Spleen (tissue), 11 donors: ENCODE results near the gene DNMBP. TPM values are rescaled to one million over a fixed set of nuclear protein-coding genes. Genes with fewer than 3 reads are reported as not detected.
"Not testable (repeated sequence)": the region's sequence is repeated elsewhere in the genome, so short reads cannot be mapped to it uniquely, and the experiment has no call there.

Experiments
- DNase-seq: peaks from one replicate; pipeline ENCODE4 v3.0.0-alpha.2; 2020
- H3K27ac ChIP-seq, 8 donors: fragments of 200-600 bp; sonication (generic) in 7 of 8; 1 replicate in 4 of 8; 2 replicates in 4 of 8; pipeline versions ENCODE4 v1.5.0 to v1.8.0; 2016 to 2021; ENCODE audit warnings: inconsistent platforms in 4 of 8, mild to moderate bottlenecking in 4 of 8, moderate library complexity in 1 of 8
- H3K27me3 ChIP-seq, 7 donors: fragments of 200-600 bp; sonication (generic) in 6 of 7; replicated peaks in 1 of 7; 1 replicate in 4 of 7; 2 replicates in 3 of 7; pipeline versions ENCODE4 v1.5.0 to v1.8.0; 2016 to 2021; ENCODE audit warnings: inconsistent platforms in 3 of 7, mild to moderate bottlenecking in 1 of 7
- H3K36me3 ChIP-seq, 6 donors: fragments of 200-600 bp; sonication (generic) in 5 of 6; 1 replicate in 4 of 6; 2 replicates in 2 of 6; pipeline versions ENCODE4 v1.5.0 to v1.8.0; 2016 to 2021; ENCODE audit warnings: inconsistent platforms in 2 of 6
- H3K4me1 ChIP-seq, 6 donors: fragments of 200-600 bp; sonication (generic) in 5 of 6; 1 replicate in 3 of 6; 2 replicates in 3 of 6; pipeline versions ENCODE4 v1.5.0 to v1.8.0; 2016 to 2021; ENCODE audit warnings: inconsistent platforms in 3 of 6
- H3K4me3 ChIP-seq, 8 donors: fragments of 200-600 bp; sonication (generic) in 7 of 8; 1 replicate in 4 of 8; 2 replicates in 4 of 8; pipeline versions ENCODE4 v1.5.0 to v1.8.0; 2016 to 2021; ENCODE audit warnings: inconsistent platforms in 4 of 8, mild to moderate bottlenecking in 4 of 8, moderate library complexity in 2 of 8
- H3K9me3 ChIP-seq, 8 donors: fragments of 200-600 bp; sonication (generic) in 7 of 8; 1 replicate in 4 of 8; 2 replicates in 4 of 8; pipeline versions ENCODE4 v1.5.0 to v1.8.0; 2016 to 2021; ENCODE audit warnings: inconsistent platforms in 4 of 8
- POLR2A ChIP-seq, 3 donors: fragments of 450-650 bp; IDR thresholded peaks; one replicate each; pipeline ENCODE4 v1.5.1; 2017; ENCODE audit warnings: antibody characterized with exemption in 3 of 3, mild to moderate bottlenecking in 1 of 3
- POLR2AphosphoS5 ChIP-seq, 3 donors: sonication (generic); formaldehyde crosslinking; IDR thresholded peaks; one replicate each; pipeline ENCODE4 v1.5.1; 2017; ENCODE audit warnings: antibody characterized with exemption in 3 of 3
- WGBS, 5 donors: extraction: QIAGEN DNeasy Blood & Tissue Kit in 3 of 5; methylation state at CpG; one replicate each; pipeline versions ENCODE4 v1.1.5 to v1.1.7; 2013 to 2018; 5-methylcytosine and 5-hydroxymethylcytosine counted together
- intact Hi-C: fragments of 100-400 bp; cut with DNase I; formaldehyde crosslinking; loops from one replicate; pipeline ENCODE4 v1.15.0; 2023; ENCODE audit warnings: low total_unique reads
- polyA plus RNA-seq, 3 donors: library from polyadenylated mRNA; stranded (reverse); fragments of 200-250 nt; gene quantifications; one replicate each; pipeline ENCODE4 v1.2.1, GENCODE V29; 2013
- total RNA-seq, 7 donors: library from RNA; depleted of rRNA in 3 of 7; stranded (reverse); fragments of >200 nt in 3 of 7; fragmentation: NEBNext Ultra II Directional in 4 of 7; extraction: Animal tissue kit (Norgen Biotek cat#: 25700) in 4 of 7; gene quantifications; one replicate each; pipeline versions ENCODE4 v1.1.0 to v1.2.1, GENCODE V29; 2016 to 2021
- TF ChIP-seq, protein P1 (sequence below), 11 experiments: fragments of 200-600 bp in 7 of 11; fragments of 450-650 bp in 4 of 11; sonication (generic) in 4 of 11; IDR thresholded peaks in 8 of 11; conservative IDR thresholded peaks in 3 of 11; 1 replicate in 7 of 11; 2 replicates in 4 of 11; pipeline versions ENCODE4 v1.4.0 to v1.8.0; 2016 to 2021; ENCODE audit warnings: antibody characterized with exemption in 11 of 11, inconsistent platforms in 4 of 11, mild to moderate bottlenecking in 1 of 11
- donor health status: healthy with polysubstance abuse.
- donor health status: DM: no; HTN: no; CAD: no; lungs with moderate emphysema.
- donor health status: DM: no; HTN: no; CAD: no.
- donor health status: Bipolar disorder and iron deficiency.
- donor health status: healthy.
- donor health status: DM: no; HTN: no; CAD: no.
- donor health status: DM: yes; HTN: yes; CAD: no.

DNMBP gene
- total and polyA plus RNA-seq, 10 donors, result 4.6 to 19.5 (median 15.9) TPM

- peaks cover 0 to 72% (median 33%) of the 10 kb centered on the region in 6 donors for H3K36me3 ChIP-seq
- no peaks in the 10 kb centered on the region for H3K27me3 ChIP-seq
- no peak overlapping the region for H3K27ac ChIP-seq
- no peak for TF ChIP-seq POLR2AphosphoS5 (IDR thresholded peaks at IDR 0.05)
- no peak for TF ChIP-seq POLR2A (IDR thresholded peaks at IDR 0.05)
- TF ChIP-seq, protein P1, sequence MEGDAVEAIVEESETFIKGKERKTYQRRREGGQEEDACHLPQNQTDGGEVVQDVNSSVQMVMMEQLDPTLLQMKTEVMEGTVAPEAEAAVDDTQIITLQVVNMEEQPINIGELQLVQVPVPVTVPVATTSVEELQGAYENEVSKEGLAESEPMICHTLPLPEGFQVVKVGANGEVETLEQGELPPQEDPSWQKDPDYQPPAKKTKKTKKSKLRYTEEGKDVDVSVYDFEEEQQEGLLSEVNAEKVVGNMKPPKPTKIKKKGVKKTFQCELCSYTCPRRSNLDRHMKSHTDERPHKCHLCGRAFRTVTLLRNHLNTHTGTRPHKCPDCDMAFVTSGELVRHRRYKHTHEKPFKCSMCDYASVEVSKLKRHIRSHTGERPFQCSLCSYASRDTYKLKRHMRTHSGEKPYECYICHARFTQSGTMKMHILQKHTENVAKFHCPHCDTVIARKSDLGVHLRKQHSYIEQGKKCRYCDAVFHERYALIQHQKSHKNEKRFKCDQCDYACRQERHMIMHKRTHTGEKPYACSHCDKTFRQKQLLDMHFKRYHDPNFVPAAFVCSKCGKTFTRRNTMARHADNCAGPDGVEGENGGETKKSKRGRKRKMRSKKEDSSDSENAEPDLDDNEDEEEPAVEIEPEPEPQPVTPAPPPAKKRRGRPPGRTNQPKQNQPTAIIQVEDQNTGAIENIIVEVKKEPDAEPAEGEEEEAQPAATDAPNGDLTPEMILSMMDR (IDR thresholded peaks at IDR 0.05 in 8 of 11, conservative IDR thresholded peaks at IDR 0.05 in 3 of 11), result no peak
- WGBS, 5 donors, result 82 to 90% (median 87%) methylated on average over 9 of the region's 9 CpGs
- H3K9me3 ChIP-seq, result no peaks in the 10 kb centered on the region
- DNase-seq, result no peak
- H3K4me1 ChIP-seq, result no peaks in the 10 kb centered on the region
- H3K4me3 ChIP-seq, result no peak overlapping the region
- intact Hi-C loops, result loop anchor here (2.0 kb wide), 1 partner anchor 18 kb away; no protein-coding TSS in a partner anchor
Observed at GRCh38 chr10:99906470-99906869, 103.3 kb downstream of the DNMBP start.

DNA sequence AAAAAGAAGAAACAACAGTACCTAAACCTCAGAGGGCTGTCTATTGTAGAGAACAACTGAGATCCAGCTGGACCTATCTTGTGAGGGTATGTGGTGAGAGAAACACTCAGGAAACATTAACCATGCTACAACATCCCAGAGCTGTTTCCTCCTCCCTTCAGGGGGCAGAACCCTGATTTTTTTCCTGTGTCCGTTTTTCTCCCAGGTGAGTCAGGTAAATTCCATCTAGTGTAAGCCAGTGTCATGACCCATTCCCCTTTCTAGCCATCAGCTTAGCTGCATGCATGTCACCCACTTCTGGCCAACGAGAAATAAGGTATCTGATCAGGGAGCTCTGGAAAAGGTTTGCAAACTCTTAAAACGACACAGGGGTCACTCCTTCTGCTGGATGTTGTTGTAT lies 103.8 kb downstream of the DNMBP start:
- Histone ChIP-seq H3K27ac (no peak overlapping the region), H3K4me3 (no peak overlapping the region), H3K9me3 (no peaks in the 10 kb centered on the region), H3K36me3 (peaks cover 0 to 76% (median 33%) of the 10 kb centered on the region in 6 donors), H3K27me3 (no peaks in the 10 kb centered on the region), H3K4me1 (no peaks in the 10 kb centered on the region)
- TF ChIP-seq, protein P1 (IDR thresholded peaks at IDR 0.05 in 8 of 11, conservative IDR thresholded peaks at IDR 0.05 in 3 of 11), result no peak
- TF ChIP-seq POLR2A (IDR thresholded peaks at IDR 0.05) (no peak), POLR2AphosphoS5 (IDR thresholded peaks at IDR 0.05) (no peak)
- intact Hi-C loops, result loop anchor here (2.0 kb wide), 1 partner anchor 19 kb away; no protein-coding TSS in a partner anchor
- no peak for DNase-seq
- WGBS, 5 donors, result 88 to 95% (median 89%) methylated on average over 3 of the region's 3 CpGs

DNA sequence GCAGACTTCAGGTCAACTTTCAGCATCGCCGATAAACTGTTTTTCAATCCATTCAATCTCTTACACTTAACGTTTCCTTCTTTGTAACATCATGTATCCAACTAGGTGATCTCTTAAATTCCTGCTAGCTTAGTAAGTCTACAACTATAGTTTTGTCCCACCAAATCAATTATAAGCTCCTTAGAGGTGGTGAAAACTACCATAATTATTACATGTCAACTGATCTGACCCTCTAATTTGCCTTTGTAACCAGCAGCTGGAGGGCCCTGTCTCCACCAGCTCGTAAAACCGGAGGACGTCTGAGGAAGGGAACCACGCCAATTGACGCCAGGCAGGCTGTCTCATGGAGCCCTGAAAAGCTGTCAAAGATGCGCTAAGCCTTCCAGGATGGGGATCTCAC lies 113.9 kb downstream of the DNMBP start:
- no peak overlapping the region for H3K4me3 ChIP-seq
- TF ChIP-seq POLR2AphosphoS5 (IDR thresholded peaks at IDR 0.05) (no peak), POLR2A (IDR thresholded peaks at IDR 0.05) (no peak)
- TF ChIP-seq, protein P1 (IDR thresholded peaks at IDR 0.05 in 8 of 11, conservative IDR thresholded peaks at IDR 0.05 in 3 of 11), result no peak
- H3K4me1 ChIP-seq, result no peaks in the 10 kb centered on the region
- WGBS, 5 donors, result 93 to 95% (median 94%) methylated on average over 9 of the region's 9 CpGs
- no peaks in the 10 kb centered on the region for H3K27me3 ChIP-seq
- no peak overlapping the region for H3K27ac ChIP-seq
- peaks cover 0 to 95% (median 70%) of the 10 kb centered on the region in 6 donors for H3K36me3 ChIP-seq
- no peak for DNase-seq
- intact Hi-C loops, result no loop called here
- no peaks in the 10 kb centered on the region for H3K9me3 ChIP-seq

DNA sequence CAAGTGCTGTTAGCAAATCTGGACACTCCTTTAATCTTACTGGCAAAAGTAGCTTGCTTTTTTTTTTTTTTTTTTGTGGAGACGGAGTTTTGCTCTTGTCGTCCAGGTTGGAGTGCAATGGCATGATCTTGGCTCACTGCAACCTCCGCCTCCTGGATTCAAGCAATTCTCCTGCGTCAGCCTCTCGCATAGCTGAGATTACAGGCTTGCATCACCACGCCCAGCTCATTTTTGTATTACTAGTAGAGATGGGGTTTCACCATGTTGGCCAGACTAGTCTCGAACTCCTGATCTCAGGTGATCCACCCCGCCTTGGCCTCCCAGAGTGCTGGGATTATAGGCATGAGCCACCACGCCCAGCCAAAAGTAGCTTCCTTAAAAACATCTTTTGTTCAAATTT lies 114.7 kb downstream of the DNMBP start:
- H3K27me3 ChIP-seq, H3K4me3 ChIP-seq, H3K9me3 ChIP-seq, intact Hi-C loops, H3K27ac ChIP-seq, DNase-seq, H3K4me1 ChIP-seq: not testable (repeated sequence)
- 89 to 99% (median 95%) methylated on average over 9 of the region's 9 CpGs for whole genome bisulfite sequencing, 5 donors
- H3K36me3 ChIP-seq, result peaks cover 0 to 95% (median 74%) of the 10 kb centered on the region in 6 donors

DNA sequence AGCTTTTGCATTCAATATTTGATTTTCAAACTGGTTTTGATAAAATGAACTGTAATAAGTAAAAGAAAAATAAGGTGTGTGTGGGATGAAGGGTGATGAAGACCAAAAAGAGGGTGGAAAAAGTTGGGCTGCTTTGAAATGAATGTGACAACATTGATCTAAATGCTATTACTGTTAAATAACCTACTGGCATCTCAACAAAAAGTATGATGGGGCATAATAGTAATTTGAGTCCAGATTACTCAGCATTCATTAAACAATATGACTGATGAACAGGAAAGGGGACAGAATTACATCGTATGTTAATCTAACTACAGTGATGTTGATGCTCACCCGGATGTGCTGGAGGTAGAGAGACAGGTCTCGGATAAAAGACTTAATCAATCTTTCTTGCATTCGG lies 115.1 kb downstream of the DNMBP start:
- intact Hi-C loops, result no loop called here
- no peak overlapping the region for H3K27ac ChIP-seq
- DNase-seq, result no peak
- no peaks in the 10 kb centered on the region for H3K4me1 ChIP-seq
- H3K36me3 ChIP-seq, result peaks cover 0 to 95% (median 70%) of the 10 kb centered on the region in 6 donors
- no peak overlapping the region for H3K4me3 ChIP-seq
- H3K27me3 ChIP-seq, result no peaks in the 10 kb centered on the region
- TF ChIP-seq POLR2AphosphoS5 (IDR thresholded peaks at IDR 0.05) (no peak), POLR2A (IDR thresholded peaks at IDR 0.05) (no peak)
- TF ChIP-seq, protein P1 (IDR thresholded peaks at IDR 0.05 in 8 of 11, conservative IDR thresholded peaks at IDR 0.05 in 3 of 11), result no peak
- no peaks in the 10 kb centered on the region for H3K9me3 ChIP-seq
- WGBS, 5 donors, result 90 to 99% (median 93%) methylated on average over 4 of the region's 4 CpGs
